Astrocyte (in vitro differentiated cells and primary cell): ENCODE measurements around the gene TCF7L2. TPM values are rescaled to one million over a fixed set of nuclear protein-coding genes. Genes with fewer than 3 reads are reported as not detected.

Experiments
- DNase-seq: peaks from one replicate; pipeline ENCODE4 v3.0.0-alpha.2; 2010; ENCODE audit warnings: low read depth
- FAIRE-seq: peaks from 2 replicates; lab custom pipeline; 2011; peaks lifted over from hg19 to GRCh38; lab: Jason Lieb, UNC
- H2AFZ ChIP-seq: 2 replicates; pipeline ENCODE4 v1.6.0; 2012; ENCODE audit warnings: low read depth, low read length, inconsistent platforms
- H3K27ac ChIP-seq: 2 replicates; pipeline ENCODE4 v1.5.1; 2011; ENCODE audit warnings: low read depth, low read length, inconsistent platforms
- H3K27me3 ChIP-seq: 2 replicates; pipeline ENCODE4 v1.6.0; 2011; ENCODE audit warnings: low read length, inconsistent platforms; ENCODE audit not compliant: insufficient read depth
- H3K36me3 ChIP-seq: 2 replicates; pipeline ENCODE4 v1.5.1; 2011; ENCODE audit warnings: low read length, inconsistent platforms; ENCODE audit not compliant: insufficient read depth
- H3K4me1 ChIP-seq: 2 replicates; pipeline ENCODE4 v1.5.1; 2011; ENCODE audit warnings: low read length, inconsistent platforms; ENCODE audit not compliant: insufficient read depth
- H3K4me2 ChIP-seq: 2 replicates; pipeline ENCODE4 v1.6.0; 2012; ENCODE audit warnings: low read length, inconsistent platforms
- H3K4me3 ChIP-seq: 2 replicates; pipeline ENCODE4 v1.5.1; 2011; ENCODE audit warnings: low read depth, mild to moderate bottlenecking, low read length, inconsistent platforms; ENCODE audit not compliant: insufficient read depth
- H3K79me2 ChIP-seq: 2 replicates; pipeline ENCODE4 v1.6.0; 2012; ENCODE audit warnings: mild to moderate bottlenecking, low read length, inconsistent platforms; ENCODE audit not compliant: insufficient read depth
- H3K9ac ChIP-seq: 2 replicates; pipeline ENCODE4 v1.6.0; 2012; ENCODE audit warnings: mild to moderate bottlenecking, low read length, inconsistent platforms
- H3K9me3 ChIP-seq: 2 replicates; pipeline ENCODE4 v1.5.1; 2012; ENCODE audit warnings: low read depth, mild to moderate bottlenecking, low read length, inconsistent platforms; ENCODE audit not compliant: insufficient read depth
- H4K20me1 ChIP-seq: 2 replicates; pipeline ENCODE4 v1.6.0; 2012; ENCODE audit warnings: low read length, inconsistent platforms; ENCODE audit not compliant: insufficient read depth
- H3K27ac Mint-ChIP-seq: one replicate; pipeline ENCODE4 v1.8.0; 2021; ENCODE audit warnings: mild to moderate bottlenecking, mixed read lengths; ENCODE audit not compliant: unreplicated experiment
- H3K27me3 Mint-ChIP-seq: one replicate; pipeline ENCODE4 v1.8.0; 2021; ENCODE audit warnings: low read depth, mixed read lengths; ENCODE audit not compliant: unreplicated experiment
- H3K36me3 Mint-ChIP-seq: one replicate; pipeline ENCODE4 v1.8.0; 2021; ENCODE audit warnings: low read depth, mixed read lengths; ENCODE audit not compliant: unreplicated experiment
- H3K4me1 Mint-ChIP-seq: one replicate; pipeline ENCODE4 v1.8.0; 2021; ENCODE audit warnings: low read depth, mixed read lengths; ENCODE audit not compliant: unreplicated experiment
- H3K4me3 Mint-ChIP-seq: one replicate; pipeline ENCODE4 v1.8.0; 2021; ENCODE audit warnings: mild to moderate bottlenecking, moderate library complexity, mixed read lengths; ENCODE audit not compliant: unreplicated experiment
- H3K9me3 Mint-ChIP-seq: one replicate; pipeline ENCODE4 v1.8.0; 2021; ENCODE audit warnings: mild to moderate bottlenecking, mixed read lengths; ENCODE audit not compliant: unreplicated experiment
- EZH2 ChIP-seq: IDR thresholded peaks from 2 replicates; pipeline ENCODE4 v1.6.1; 2012; ENCODE audit warnings: mild to moderate bottlenecking, low read length, inconsistent platforms; ENCODE audit not compliant: insufficient read depth
- total RNA-seq: library from RNA; stranded (reverse); gene quantifications from 2 replicates; pipeline ENCODE4 v1.2.1, GENCODE V29; 2021
- TF ChIP-seq, protein P1 (sequence below): IDR thresholded peaks from 2 replicates; pipeline ENCODE4 v1.5.1; 2011; ENCODE audit warnings: low read depth, mild to moderate bottlenecking, inconsistent platforms, low read length, moderate library complexity; ENCODE audit not compliant: insufficient read depth

The TCF7L2 gene
- total RNA-seq, 1 donor from 2014 or later: 52.4 TPM

DNA sequence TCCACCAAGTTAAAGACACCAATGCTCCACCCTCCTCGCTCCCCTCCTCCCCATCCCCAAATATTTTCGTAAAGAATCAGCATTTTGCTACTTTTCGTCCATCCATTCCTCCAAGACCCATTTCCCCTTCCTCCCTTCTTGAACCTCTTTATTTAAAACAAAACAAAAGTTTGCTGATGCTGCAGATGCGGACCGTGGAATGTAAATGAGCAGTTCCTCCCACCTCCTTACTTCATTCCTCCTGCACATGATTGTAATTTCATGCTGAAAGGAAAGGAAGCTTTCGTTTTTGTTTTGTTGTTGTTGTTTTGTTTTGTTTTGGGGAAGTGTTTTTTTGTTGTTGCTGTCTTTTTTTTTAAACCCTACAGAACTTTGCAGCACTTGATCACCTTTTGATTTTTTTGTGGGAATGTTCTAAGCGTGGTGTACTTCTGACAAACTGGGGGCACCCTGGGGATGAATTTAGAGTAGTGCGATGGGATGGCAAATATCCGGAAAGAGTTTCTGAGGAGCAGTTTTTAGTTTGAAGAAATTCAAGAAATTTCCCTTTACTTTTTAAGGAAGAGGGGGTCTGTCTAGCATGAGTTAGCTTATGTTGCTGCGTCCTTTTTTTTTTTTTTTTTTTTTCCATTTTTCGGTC, 177.3 kb downstream of the TCF7L2 start:
- H3K79me2 ChIP-seq: peaks cover 13% of the 10 kb centered on the region
- FAIRE-seq: no peak
- H3K27me3 ChIP-seq: no peaks in the 10 kb centered on the region
- H4K20me1 ChIP-seq: peaks cover 61% of the 10 kb centered on the region
- Mint-ChIP-seq H3K36me3 (no peaks in the 10 kb centered on the region), H3K4me3 (peak overlapping the region; percentile 73), H3K27ac (peak overlapping the region; percentile 82), H3K4me1 (peaks cover 72% of the 10 kb centered on the region), H3K9me3 (no peaks in the 10 kb centered on the region), H3K27me3 (no peaks in the 10 kb centered on the region)
- H3K9me3 ChIP-seq: no peaks in the 10 kb centered on the region
- H3K4me1 ChIP-seq: peaks cover 9% of the 10 kb centered on the region
- DNase-seq: no peak
- TF ChIP-seq, protein P1, sequence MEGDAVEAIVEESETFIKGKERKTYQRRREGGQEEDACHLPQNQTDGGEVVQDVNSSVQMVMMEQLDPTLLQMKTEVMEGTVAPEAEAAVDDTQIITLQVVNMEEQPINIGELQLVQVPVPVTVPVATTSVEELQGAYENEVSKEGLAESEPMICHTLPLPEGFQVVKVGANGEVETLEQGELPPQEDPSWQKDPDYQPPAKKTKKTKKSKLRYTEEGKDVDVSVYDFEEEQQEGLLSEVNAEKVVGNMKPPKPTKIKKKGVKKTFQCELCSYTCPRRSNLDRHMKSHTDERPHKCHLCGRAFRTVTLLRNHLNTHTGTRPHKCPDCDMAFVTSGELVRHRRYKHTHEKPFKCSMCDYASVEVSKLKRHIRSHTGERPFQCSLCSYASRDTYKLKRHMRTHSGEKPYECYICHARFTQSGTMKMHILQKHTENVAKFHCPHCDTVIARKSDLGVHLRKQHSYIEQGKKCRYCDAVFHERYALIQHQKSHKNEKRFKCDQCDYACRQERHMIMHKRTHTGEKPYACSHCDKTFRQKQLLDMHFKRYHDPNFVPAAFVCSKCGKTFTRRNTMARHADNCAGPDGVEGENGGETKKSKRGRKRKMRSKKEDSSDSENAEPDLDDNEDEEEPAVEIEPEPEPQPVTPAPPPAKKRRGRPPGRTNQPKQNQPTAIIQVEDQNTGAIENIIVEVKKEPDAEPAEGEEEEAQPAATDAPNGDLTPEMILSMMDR: no peak
- no peak for TF ChIP-seq EZH2
- H3K9ac ChIP-seq: peak overlapping the region; percentile 25
- H3K4me2 ChIP-seq: peak overlapping the region; percentile 95
- H3K27ac ChIP-seq: no peak overlapping the region
- H2AFZ ChIP-seq: no peak overlapping the region
- H3K36me3 ChIP-seq: no peaks in the 10 kb centered on the region
- H3K4me3 ChIP-seq: peak overlapping the region; percentile 49

- H3K36me3 Mint-ChIP-seq: no peaks in the 10 kb centered on the region
- FAIRE-seq: no peak
- DNase-seq: no peak
- TF ChIP-seq, protein P1: no peak
- no peak for TF ChIP-seq EZH2
- H3K4me2 ChIP-seq: no peak overlapping the region
- H3K9me3 Mint-ChIP-seq: no peaks in the 10 kb centered on the region
- H3K4me3 Mint-ChIP-seq: peak overlapping the region; percentile 58
- H3K27me3 Mint-ChIP-seq: no peaks in the 10 kb centered on the region
- peaks cover 13% of the 10 kb centered on the region for H3K4me1 ChIP-seq
- no peak overlapping the region for H3K9ac ChIP-seq
- no peak overlapping the region for H2AFZ ChIP-seq
- peaks cover 76% of the 10 kb centered on the region for H3K4me1 Mint-ChIP-seq
- H3K79me2 ChIP-seq: peaks cover 13% of the 10 kb centered on the region
- no peak overlapping the region for H3K27ac ChIP-seq
- H3K27me3 ChIP-seq: no peaks in the 10 kb centered on the region
- peak overlapping the region; percentile 82 for H3K27ac Mint-ChIP-seq
- H3K36me3 ChIP-seq: no peaks in the 10 kb centered on the region
- peaks cover 65% of the 10 kb centered on the region for H4K20me1 ChIP-seq
- H3K9me3 ChIP-seq: no peaks in the 10 kb centered on the region
- no peak overlapping the region for H3K4me3 ChIP-seq
Measured at GRCh38 chr10:113127901-113128283, 177.8 kb downstream of the TCF7L2 start.

GRCh38 chr10:113128450-113129070, 178.5 kb downstream of the TCF7L2 start:
- no peak for DNase-seq
- H3K9me3 ChIP-seq: no peaks in the 10 kb centered on the region
- H3K27ac ChIP-seq: no peak overlapping the region
- peaks cover 71% of the 10 kb centered on the region for H4K20me1 ChIP-seq
- no peaks in the 10 kb centered on the region for H3K36me3 ChIP-seq
- H3K9ac ChIP-seq: no peak overlapping the region
- no peaks in the 10 kb centered on the region for H3K27me3 ChIP-seq
- H3K4me1 ChIP-seq: peaks cover 19% of the 10 kb centered on the region
- H3K36me3 Mint-ChIP-seq: no peaks in the 10 kb centered on the region
- TF ChIP-seq EZH2: no peak
- TF ChIP-seq, protein P1: no peak
- H3K79me2 ChIP-seq: peaks cover 13% of the 10 kb centered on the region
- peaks cover 77% of the 10 kb centered on the region for H3K4me1 Mint-ChIP-seq
- H2AFZ ChIP-seq: no peak overlapping the region
- H3K4me3 Mint-ChIP-seq: peak overlapping the region; percentile 58
- H3K4me2 ChIP-seq: no peak overlapping the region
- H3K27me3 Mint-ChIP-seq: no peaks in the 10 kb centered on the region
- no peak overlapping the region for H3K4me3 ChIP-seq
- no peaks in the 10 kb centered on the region for H3K9me3 Mint-ChIP-seq
- H3K27ac Mint-ChIP-seq: peak overlapping the region; percentile 82
- FAIRE-seq: no peak
